ENCODE results near the gene PERCC1. TPM values are rescaled to one million over a fixed set of nuclear protein-coding genes. Genes with fewer than 3 reads are reported as not detected.

Gene PERCC1
- total RNA-seq, 1 experiment from 2014 or later, result not detected

Other genes with a start within 250 kb of the PERCC1 start
- not detected in 3 replicates for gene TPSG1, start 205.8 kb upstream of the PERCC1 start, total RNA-seq (2021)
- gene TPSB2, start 200.9 kb upstream of the PERCC1 start, total RNA-seq (2021), result 0.18 to 0.44 TPM in 2 of 3 replicates, not detected in the other
- gene TPSAB1, start 190.4 kb upstream of the PERCC1 start, total RNA-seq (2021), result 0.53 TPM in 1 of 3 replicates, not detected in the others
- 0.31 to 1.5 TPM (median 0.94 TPM) in 3 replicates for gene TPSD1, start 175.0 kb upstream of the PERCC1 start, total RNA-seq (2021)
- gene UBE2I, start 121.4 kb upstream of the PERCC1 start, total RNA-seq (2021), result 211 to 229 TPM (median 222 TPM) in 3 replicates
- 15.2 to 18.8 TPM (median 16.5 TPM) in 3 replicates for gene BAIAP3, start 97.4 kb upstream of the PERCC1 start, total RNA-seq (2021)
- 63.0 to 66.3 TPM (median 66.2 TPM) in 3 replicates for gene TSR3, start 79.2 kb upstream of the PERCC1 start, total RNA-seq (2021)
- gene GNPTG, start 79.1 kb upstream of the PERCC1 start, total RNA-seq (2021), result 31.1 to 39.1 TPM (median 35.9 TPM) in 3 replicates
- gene UNKL, start 16.4 kb upstream of the PERCC1 start, total RNA-seq (2021), result 42.0 to 53.3 TPM (median 42.3 TPM) in 3 replicates
- gene UQCC4, start 10.3 kb upstream of the PERCC1 start, total RNA-seq (2021), result 16.2 to 17.0 TPM (median 16.9 TPM) in 3 replicates
- 0.46 to 1.2 TPM (median 1.1 TPM) in 3 replicates for gene CCDC154, start 13.5 kb downstream of the PERCC1 start, total RNA-seq (2021)
- gene CLCN7, start 44.0 kb downstream of the PERCC1 start, total RNA-seq (2021), result 80.6 to 94.1 TPM (median 90.0 TPM) in 3 replicates
- gene PTX4, start 57.9 kb downstream of the PERCC1 start, total RNA-seq (2021), result 0.16 to 0.26 TPM (median 0.18 TPM) in 3 replicates
- 67.8 to 86.7 TPM (median 71.6 TPM) in 3 replicates for gene TELO2, start 62.3 kb downstream of the PERCC1 start, total RNA-seq (2021)
- 0.18 to 0.35 TPM (median 0.30 TPM) in 3 replicates for gene TMEM204, start 102.6 kb downstream of the PERCC1 start, total RNA-seq (2021)
- 27.0 to 31.0 TPM (median 28.9 TPM) in 3 replicates for gene IFT140, start 181.0 kb downstream of the PERCC1 start, total RNA-seq (2021)
- gene CRAMP1, start 181.3 kb downstream of the PERCC1 start, total RNA-seq (2021), result 24.0 to 27.4 TPM (median 25.9 TPM) in 3 replicates
- gene JPT2, start 247.2 kb downstream of the PERCC1 start, total RNA-seq (2021), result 150 to 169 TPM (median 157 TPM) in 3 replicates